ENCODE results near the gene MAT2B. TPM values are rescaled to one million over a fixed set of nuclear protein-coding genes. Genes with fewer than 3 reads are reported as not detected.

The MAT2B gene
- total and polyA plus RNA-seq, 2 of the 13 experiments (the other 11 are each of a cell fraction or from before 2014, with no cell fraction given), result 20.2 to 37.1 TPM

- TF ChIP-seq GMEB2 (CRISPR knock-in tag; IDR thresholded peaks at IDR 0.05; ENCODE audit: low read depth), result no peak
- TF ChIP-seq SMAD1 (CRISPR knock-in tag; IDR thresholded peaks at IDR 0.05; ENCODE audit: borderline replicate concordance, low read depth), result no peak
- 0 out of 2 replicates have a peak, but pooled peaks have one; percentile 24 for TF ChIP-seq ATF1 (CRISPR knock-in tag; IDR thresholded peaks at IDR 0.05)
- no peak for TF ChIP-seq ZNF10 (CRISPR knock-in tag; IDR thresholded peaks at IDR 0.05; ENCODE audit: borderline replicate concordance, low read depth)
- TF ChIP-seq SALL2 (CRISPR knock-in tag; IDR thresholded peaks at IDR 0.05), result no peak
- no peak for TF ChIP-seq ATF7-NPFF (CRISPR knock-in tag; IDR thresholded peaks at IDR 0.05; ENCODE audit: low read depth)
- 0 out of 2 replicates have a peak, but pooled peaks have one; percentile 20 for TF ChIP-seq TFDP2 (CRISPR knock-in tag; IDR thresholded peaks at IDR 0.05)
- no peak for TF ChIP-seq ZKSCAN8 (CRISPR knock-in tag; IDR thresholded peaks at IDR 0.05; ENCODE audit: borderline replicate concordance)
- peak; percentile 65 for TF ChIP-seq CBX1 (IDR thresholded peaks at IDR 0.05; ENCODE audit: low read depth)
- no peak for TF ChIP-seq ELK4 (CRISPR knock-in tag; IDR thresholded peaks at IDR 0.05; ENCODE audit: borderline replicate concordance)
- peak; percentile 62; the same call in 1 of the 2 replicates for TF ChIP-seq MEIS1 (CRISPR knock-in tag; IDR thresholded peaks at IDR 0.05; ENCODE audit: borderline replicate concordance)
- TF ChIP-seq ZNF841 (CRISPR knock-in tag; IDR thresholded peaks at IDR 0.05; ENCODE audit: borderline replicate concordance), result no peak
- TF ChIP-seq ZNF576 (CRISPR knock-in tag; IDR thresholded peaks at IDR 0.05), result no peak
- TF ChIP-seq ZNF430 (CRISPR knock-in tag; IDR thresholded peaks at IDR 0.05), result 0 out of 2 replicates have a peak, but pooled peaks have one; percentile 30
- TF ChIP-seq ZNF512 (CRISPR knock-in tag; IDR thresholded peaks at IDR 0.05), result no peak
- TF ChIP-seq ZNF121 (CRISPR knock-in tag; IDR thresholded peaks at IDR 0.05), result no peak
- TF ChIP-seq PAXIP1 (CRISPR knock-in tag; conservative IDR thresholded peaks at IDR 0.05), result peak; percentile 83
- TF ChIP-seq MEF2D (CRISPR knock-in tag; IDR thresholded peaks at IDR 0.05), result 0 out of 2 replicates have a peak, but pooled peaks have one; percentile 57
- no peak for TF ChIP-seq JARID2 (CRISPR knock-in tag; IDR thresholded peaks at IDR 0.05; ENCODE audit: insufficient replicate concordance)
These were observed 60.7 kb downstream of the MAT2B start (continued) for GRCh38 chr5:163565931-163566608.
